ENCODE data around the gene FAM149B1. TPM values are rescaled to one million over a fixed set of nuclear protein-coding genes. Genes with fewer than 3 reads are reported as not detected.
A peak's percentile ranks its signal among the peaks of the same experiment; 100 is the strongest.
"Not testable (repeated sequence)": the region's sequence is repeated elsewhere in the genome, so short reads cannot be mapped to it uniquely, and the experiment has no call there.

The FAM149B1 gene
- total RNA-seq, 4 donors from 2014 or later = 7.4 to 21.6 (median 13.2) TPM

GRCh38 chr10:73131913-73132686 is 35.8 kb upstream of the FAM149B1 start:
- Histone ChIP-seq H3K4me1 (no peaks in the 10 kb centered on the region), H3K4me3 (no peak overlapping the region), H3K27ac (peak overlapping the region in 1 of 4 donors; percentile 11), H3K36me3 (peaks cover 0 to 82% (median 0%) of the 10 kb centered on the region in 3 donors), H3K9me3 (no peaks in the 10 kb centered on the region), H3K27me3 (no peaks in the 10 kb centered on the region)
- TF ChIP-seq POLR2A (IDR thresholded peaks at IDR 0.05) = no peak
- no peak for DNase-seq

DNA sequence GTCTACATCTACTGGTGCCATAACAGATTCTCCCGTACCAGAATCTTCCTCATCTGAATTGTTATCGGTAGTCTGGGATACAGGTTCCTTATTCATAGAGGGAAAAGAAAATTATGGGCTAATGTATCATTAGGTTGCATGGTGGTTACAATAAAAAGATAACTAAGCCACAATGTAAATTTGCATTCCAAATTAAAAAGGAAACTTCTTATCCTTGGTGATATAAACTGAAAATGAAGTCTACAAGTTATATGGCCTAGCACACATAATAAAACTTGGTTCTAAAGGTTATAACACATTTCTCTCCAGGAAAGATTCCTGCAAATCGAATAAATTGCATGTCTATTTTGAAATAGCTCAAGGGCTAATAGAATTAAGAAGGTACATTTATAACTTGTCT is 33.2 kb upstream of the FAM149B1 start:
- Histone ChIP-seq H3K4me1 (no peaks in the 10 kb centered on the region), H3K27me3 (no peaks in the 10 kb centered on the region), H3K9me3 (no peaks in the 10 kb centered on the region), H3K4me3 (no peak overlapping the region), H3K27ac (no peak overlapping the region), H3K36me3 (peaks cover 0 to 91% (median 0%) of the 10 kb centered on the region in 3 donors)
- TF ChIP-seq POLR2A (IDR thresholded peaks at IDR 0.05) = no peak
- TF ChIP-seq, protein P1, sequence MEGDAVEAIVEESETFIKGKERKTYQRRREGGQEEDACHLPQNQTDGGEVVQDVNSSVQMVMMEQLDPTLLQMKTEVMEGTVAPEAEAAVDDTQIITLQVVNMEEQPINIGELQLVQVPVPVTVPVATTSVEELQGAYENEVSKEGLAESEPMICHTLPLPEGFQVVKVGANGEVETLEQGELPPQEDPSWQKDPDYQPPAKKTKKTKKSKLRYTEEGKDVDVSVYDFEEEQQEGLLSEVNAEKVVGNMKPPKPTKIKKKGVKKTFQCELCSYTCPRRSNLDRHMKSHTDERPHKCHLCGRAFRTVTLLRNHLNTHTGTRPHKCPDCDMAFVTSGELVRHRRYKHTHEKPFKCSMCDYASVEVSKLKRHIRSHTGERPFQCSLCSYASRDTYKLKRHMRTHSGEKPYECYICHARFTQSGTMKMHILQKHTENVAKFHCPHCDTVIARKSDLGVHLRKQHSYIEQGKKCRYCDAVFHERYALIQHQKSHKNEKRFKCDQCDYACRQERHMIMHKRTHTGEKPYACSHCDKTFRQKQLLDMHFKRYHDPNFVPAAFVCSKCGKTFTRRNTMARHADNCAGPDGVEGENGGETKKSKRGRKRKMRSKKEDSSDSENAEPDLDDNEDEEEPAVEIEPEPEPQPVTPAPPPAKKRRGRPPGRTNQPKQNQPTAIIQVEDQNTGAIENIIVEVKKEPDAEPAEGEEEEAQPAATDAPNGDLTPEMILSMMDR (IDR thresholded peaks at IDR 0.05) = no peak
- DNase-seq = no peak

- peak in 1 of 3 donors; percentile 61 for DNase-seq
- no peak overlapping the region for H3K4me3 ChIP-seq
- H3K36me3 ChIP-seq = peaks cover 0 to 92% (median 0%) of the 10 kb centered on the region in 3 donors
- H3K4me1 ChIP-seq = no peaks in the 10 kb centered on the region
- no peaks in the 10 kb centered on the region for H3K9me3 ChIP-seq
- H3K27me3 ChIP-seq = no peaks in the 10 kb centered on the region
- H3K27ac ChIP-seq = peak overlapping the region in 1 of 4 donors; percentile 55
- TF ChIP-seq POLR2A (IDR thresholded peaks at IDR 0.05) = no peak
- TF ChIP-seq, protein P1 (IDR thresholded peaks at IDR 0.05) = peak in 1 of 6 experiments; percentile 18
Observed at GRCh38 chr10:73136627-73137026, 31.3 kb upstream of the FAM149B1 start.

DNA sequence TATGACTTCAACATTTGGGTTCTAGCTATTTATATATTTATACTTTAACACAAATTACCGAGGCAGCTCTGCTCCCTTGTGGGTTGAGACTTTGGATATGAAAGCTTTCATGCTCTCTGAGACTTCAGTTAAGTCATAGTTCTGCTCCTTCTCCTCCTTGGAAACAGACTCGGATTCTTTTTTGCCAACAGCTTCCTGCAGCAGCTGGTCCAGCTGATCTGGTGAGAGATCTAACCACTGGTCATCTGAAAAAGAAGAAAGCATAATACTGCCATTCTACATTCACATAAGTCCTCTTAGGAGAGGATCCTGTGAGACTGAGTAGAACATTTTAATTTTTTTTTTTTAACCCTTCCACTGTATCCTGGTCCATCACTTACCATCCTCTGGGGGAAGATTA is 28.7 kb upstream of the FAM149B1 start:
- H3K27me3 ChIP-seq = no peaks in the 10 kb centered on the region
- no peak overlapping the region for H3K27ac ChIP-seq
- H3K4me3 ChIP-seq = no peak overlapping the region
- no peaks in the 10 kb centered on the region for H3K9me3 ChIP-seq
- TF ChIP-seq, protein P1 (IDR thresholded peaks at IDR 0.05) = no peak
- TF ChIP-seq POLR2A (IDR thresholded peaks at IDR 0.05) = no peak
- DNase-seq = no peak
- no peaks in the 10 kb centered on the region for H3K4me1 ChIP-seq
- H3K36me3 ChIP-seq = peaks cover 0 to 91% (median 0%) of the 10 kb centered on the region in 3 donors

GRCh38 chr10:73141603-73142002 is 26.3 kb upstream of the FAM149B1 start:
- H3K9me3 ChIP-seq = no peaks in the 10 kb centered on the region
- no peak for TF ChIP-seq POLR2A (IDR thresholded peaks at IDR 0.05)
- TF ChIP-seq, protein P1 (IDR thresholded peaks at IDR 0.05) = no peak
- H3K27me3 ChIP-seq = no peaks in the 10 kb centered on the region
- H3K36me3 ChIP-seq = peaks cover 0 to 97% (median 0%) of the 10 kb centered on the region in 3 donors
- H3K4me1 ChIP-seq = no peaks in the 10 kb centered on the region
- DNase-seq = no peak
- no peak overlapping the region for H3K4me3 ChIP-seq
- H3K27ac ChIP-seq = no peak overlapping the region

- H3K27ac ChIP-seq = not testable (repeated sequence)
- H3K36me3 ChIP-seq = peaks cover 0 to 82% (median 0%) of the 10 kb centered on the region in 3 donors
Observed at GRCh38 chr10:73150633-73151413, 17.1 kb upstream of the FAM149B1 start.

More at GRCh38 chr10:73150633-73151413, 17.1 kb upstream of the FAM149B1 start:
- not testable (repeated sequence) for H3K4me1 ChIP-seq, DNase-seq, H3K4me3 ChIP-seq, H3K9me3 ChIP-seq, H3K27me3 ChIP-seq

All from Peyer's patch (tissue), 4 donors.